Measurements from ENCODE around the gene LRMDA. TPM values are rescaled to one million over a fixed set of nuclear protein-coding genes. Genes with fewer than 3 reads are reported as not detected.

Gene LRMDA
- total RNA-seq, 1 donor from 2014 or later = 5.2 TPM

DNA sequence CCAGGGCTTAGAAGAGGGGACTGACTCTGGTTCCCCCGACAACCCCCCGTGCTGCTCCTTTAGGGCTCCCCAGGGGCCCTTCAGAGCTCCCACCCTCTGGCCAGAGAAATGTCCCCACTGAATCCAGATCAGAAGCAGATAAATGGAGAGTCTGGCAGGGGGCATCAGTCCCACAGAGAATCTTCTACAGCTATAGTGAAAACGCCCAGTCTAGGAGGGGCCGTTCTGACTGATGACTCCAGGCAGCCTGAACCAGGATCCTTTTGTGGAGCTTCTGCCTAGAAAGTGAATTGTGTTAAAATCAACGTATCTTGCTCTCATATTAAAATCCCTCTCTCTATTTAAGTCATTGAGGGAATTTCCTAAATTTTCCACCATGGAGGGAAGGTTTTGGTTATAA lies 471.4 kb downstream of the LRMDA start:
- H3K4me2 ChIP-seq = no peak overlapping the region
- H3K27ac ChIP-seq = no peak overlapping the region
- H4K20me1 ChIP-seq (ENCODE audit: low read depth) = no peaks in the 10 kb centered on the region
- peaks cover 24% of the 10 kb centered on the region for H3K4me1 ChIP-seq
- no peak for DNase-seq (ENCODE audit: low spot score)
- Mint-ChIP-seq H3K27me3 (ENCODE audit: insufficient read depth, low read depth) (peaks cover 6% of the 10 kb centered on the region), H3K9me3 (no peaks in the 10 kb centered on the region), H3K4me3 (no peak overlapping the region), H3K36me3 (no peaks in the 10 kb centered on the region), H3K4me1 (peaks cover 36% of the 10 kb centered on the region), H3K27ac (no peak overlapping the region)
- H3K79me2 ChIP-seq (ENCODE audit: low read depth) = no peaks in the 10 kb centered on the region
- H3K27me3 ChIP-seq = no peaks in the 10 kb centered on the region
- TF ChIP-seq EZH2 (IDR thresholded peaks at IDR 0.05) (no peak), EZH2phosphoT487 (IDR thresholded peaks at IDR 0.05) (no peak)
- TF ChIP-seq, protein P1, sequence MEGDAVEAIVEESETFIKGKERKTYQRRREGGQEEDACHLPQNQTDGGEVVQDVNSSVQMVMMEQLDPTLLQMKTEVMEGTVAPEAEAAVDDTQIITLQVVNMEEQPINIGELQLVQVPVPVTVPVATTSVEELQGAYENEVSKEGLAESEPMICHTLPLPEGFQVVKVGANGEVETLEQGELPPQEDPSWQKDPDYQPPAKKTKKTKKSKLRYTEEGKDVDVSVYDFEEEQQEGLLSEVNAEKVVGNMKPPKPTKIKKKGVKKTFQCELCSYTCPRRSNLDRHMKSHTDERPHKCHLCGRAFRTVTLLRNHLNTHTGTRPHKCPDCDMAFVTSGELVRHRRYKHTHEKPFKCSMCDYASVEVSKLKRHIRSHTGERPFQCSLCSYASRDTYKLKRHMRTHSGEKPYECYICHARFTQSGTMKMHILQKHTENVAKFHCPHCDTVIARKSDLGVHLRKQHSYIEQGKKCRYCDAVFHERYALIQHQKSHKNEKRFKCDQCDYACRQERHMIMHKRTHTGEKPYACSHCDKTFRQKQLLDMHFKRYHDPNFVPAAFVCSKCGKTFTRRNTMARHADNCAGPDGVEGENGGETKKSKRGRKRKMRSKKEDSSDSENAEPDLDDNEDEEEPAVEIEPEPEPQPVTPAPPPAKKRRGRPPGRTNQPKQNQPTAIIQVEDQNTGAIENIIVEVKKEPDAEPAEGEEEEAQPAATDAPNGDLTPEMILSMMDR (IDR thresholded peaks at IDR 0.05) = no peak
- H3K4me3 ChIP-seq = no peak overlapping the region
- H3K9ac ChIP-seq = no peak overlapping the region
- H3K36me3 ChIP-seq = no peaks in the 10 kb centered on the region
- H3F3A ChIP-seq (ENCODE audit: low read depth) = no peaks in the 10 kb centered on the region
- no peaks in the 10 kb centered on the region for H3K9me3 ChIP-seq (ENCODE audit: low read depth)
- H2AFZ ChIP-seq (replicated peaks) = no peak overlapping the region

DNA sequence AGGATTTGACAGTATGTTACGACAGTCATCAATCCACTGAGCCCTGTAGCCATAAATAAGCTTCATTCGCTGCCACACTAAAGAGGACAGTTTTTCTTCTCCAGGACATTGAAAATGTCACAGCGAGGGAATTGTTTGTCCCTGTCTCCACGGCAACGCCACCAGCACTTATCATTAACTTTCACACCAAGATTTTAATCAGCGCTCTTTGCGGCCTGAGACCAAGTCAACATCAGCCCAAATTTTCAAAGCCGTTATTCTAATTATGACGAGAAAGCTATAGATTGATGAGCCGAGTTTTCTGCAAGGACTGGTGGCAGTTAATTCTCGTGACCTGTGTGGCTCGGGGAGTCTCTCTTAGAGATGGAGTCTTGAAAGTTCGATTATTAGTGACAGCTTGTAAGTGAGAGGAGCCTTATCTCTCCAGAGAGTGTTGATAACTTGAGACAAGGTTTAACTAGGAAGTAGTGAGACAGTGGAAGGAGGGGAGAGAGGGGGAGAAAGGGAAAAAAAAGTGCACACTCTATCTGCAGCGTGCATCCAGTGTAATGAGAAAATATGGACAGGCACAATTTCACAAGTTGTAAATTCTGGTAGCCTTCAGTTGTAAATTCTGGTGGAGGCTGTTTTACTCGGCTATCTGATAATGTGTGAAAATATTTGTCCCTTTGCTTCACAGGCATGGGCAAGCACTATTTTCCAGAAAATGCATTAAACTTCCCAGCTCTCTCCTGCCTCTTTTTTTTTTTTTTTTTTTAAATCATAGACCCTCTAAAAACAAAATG lies 473.3 kb downstream of the LRMDA start:
- TF ChIP-seq, protein P1 (IDR thresholded peaks at IDR 0.05) = no peak
- TF ChIP-seq EZH2phosphoT487 (IDR thresholded peaks at IDR 0.05) = no peak
- no peak for TF ChIP-seq EZH2 (IDR thresholded peaks at IDR 0.05)
- peaks cover 24% of the 10 kb centered on the region for H3K4me1 ChIP-seq
- H3K27ac ChIP-seq = no peak overlapping the region
- peak overlapping the region; percentile 84 for H3K27ac Mint-ChIP-seq
- no peaks in the 10 kb centered on the region for H3K79me2 ChIP-seq (ENCODE audit: low read depth)
- H3F3A ChIP-seq (ENCODE audit: low read depth) = no peaks in the 10 kb centered on the region
- H3K27me3 Mint-ChIP-seq (ENCODE audit: insufficient read depth, low read depth) = peaks cover 6% of the 10 kb centered on the region
- peak overlapping the region; percentile 36 for H2AFZ ChIP-seq (replicated peaks)
- DNase-seq (ENCODE audit: low spot score) = peak; percentile 43
- peak overlapping the region; percentile 10 for H3K4me2 ChIP-seq
- no peaks in the 10 kb centered on the region for H3K36me3 Mint-ChIP-seq
- no peaks in the 10 kb centered on the region for H4K20me1 ChIP-seq (ENCODE audit: low read depth)
- H3K4me3 ChIP-seq = no peak overlapping the region
- no peaks in the 10 kb centered on the region for H3K9me3 ChIP-seq (ENCODE audit: low read depth)
- no peak overlapping the region for H3K9ac ChIP-seq
- H3K36me3 ChIP-seq = no peaks in the 10 kb centered on the region
- no peaks in the 10 kb centered on the region for H3K9me3 Mint-ChIP-seq
- H3K4me3 Mint-ChIP-seq = no peak overlapping the region
- no peaks in the 10 kb centered on the region for H3K27me3 ChIP-seq
- peaks cover 36% of the 10 kb centered on the region for H3K4me1 Mint-ChIP-seq

DNA sequence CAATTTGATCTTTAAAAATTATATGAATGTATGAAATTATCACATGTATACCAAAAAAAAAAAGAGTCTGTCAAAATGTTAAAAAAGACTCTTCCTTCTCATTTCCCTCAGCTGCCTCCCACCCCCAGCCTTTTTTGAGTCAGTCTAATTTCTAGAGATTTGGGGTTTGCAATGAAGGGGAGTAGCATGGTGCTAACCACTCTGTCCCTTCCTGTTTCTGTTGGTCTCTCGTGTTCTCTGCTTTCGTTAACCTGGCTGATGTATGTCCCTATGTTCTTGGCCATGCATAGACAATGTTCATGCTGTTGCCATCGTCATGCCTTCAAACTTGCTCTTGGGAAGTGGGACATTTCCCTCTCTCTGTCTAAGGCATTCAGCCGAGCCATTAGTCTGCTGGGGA lies 474.1 kb downstream of the LRMDA start:
- Mint-ChIP-seq H3K27ac (peak overlapping the region; percentile 70), H3K36me3 (no peaks in the 10 kb centered on the region), H3K4me3 (no peak overlapping the region), H3K9me3 (no peaks in the 10 kb centered on the region), H3K4me1 (peaks cover 36% of the 10 kb centered on the region), H3K27me3 (ENCODE audit: insufficient read depth, low read depth) (peaks cover 6% of the 10 kb centered on the region)
- Histone ChIP-seq H3K27ac (no peak overlapping the region), H3K4me2 (no peak overlapping the region), H3K27me3 (no peaks in the 10 kb centered on the region), H3K79me2 (ENCODE audit: low read depth) (no peaks in the 10 kb centered on the region), H3K4me3 (no peak overlapping the region), H3K4me1 (peaks cover 24% of the 10 kb centered on the region), H3F3A (ENCODE audit: low read depth) (no peaks in the 10 kb centered on the region), H3K9me3 (ENCODE audit: low read depth) (no peaks in the 10 kb centered on the region), H3K9ac (no peak overlapping the region), H3K36me3 (no peaks in the 10 kb centered on the region), H4K20me1 (ENCODE audit: low read depth) (no peaks in the 10 kb centered on the region), H2AFZ (replicated peaks) (no peak overlapping the region)
- TF ChIP-seq EZH2 (IDR thresholded peaks at IDR 0.05) (no peak), EZH2phosphoT487 (IDR thresholded peaks at IDR 0.05) (no peak)
- TF ChIP-seq, protein P1 (IDR thresholded peaks at IDR 0.05) = no peak
- no peak for DNase-seq (ENCODE audit: low spot score)

All from neural progenitor cell (in vitro differentiated cells).